Measurements from ENCODE around the gene SSX4B.
"Not testable (repeated sequence)": the region's sequence is repeated elsewhere in the genome, so short reads cannot be mapped to it uniquely, and the experiment has no call there.

Gene SSX4B

GRCh38 chrX:48411860-48412259 is at the start of gene SSX4B:
SSX4B (minus strand) TSS chrX:48411960; CDS start chrX:48411372, 588 bp downstream.
- not testable (repeated sequence) for FAIRE-seq

- no peak for FAIRE-seq
Observed at GRCh38 chrX:48460606-48461005, 48.8 kb upstream of the SSX4B start.

- FAIRE-seq: no peak
Observed at GRCh38 chrX:48460031-48460430, 48.3 kb upstream of the SSX4B start.

- no peak for FAIRE-seq
Observed at GRCh38 chrX:48459483-48459882, 47.7 kb upstream of the SSX4B start.

- FAIRE-seq: no peak
Observed at GRCh38 chrX:48458711-48459110, 47.0 kb upstream of the SSX4B start.

GRCh38 chrX:48456628-48457331 is 45.0 kb upstream of the SSX4B start:
- no peak for FAIRE-seq

GRCh38 chrX:48451708-48452107 is 39.9 kb upstream of the SSX4B start:
- no peak for FAIRE-seq

- FAIRE-seq: no peak
Observed at GRCh38 chrX:48450076-48450475, 38.3 kb upstream of the SSX4B start.

GRCh38 chrX:48447201-48447600 is 35.4 kb upstream of the SSX4B start:
- FAIRE-seq: not testable (repeated sequence)

GRCh38 chrX:48433713-48434112 is 22.0 kb upstream of the SSX4B start:
- not testable (repeated sequence) for FAIRE-seq

GRCh38 chrX:48430166-48430565 is 18.4 kb upstream of the SSX4B start:
- FAIRE-seq: not testable (repeated sequence)

- FAIRE-seq: not testable (repeated sequence)
Observed at GRCh38 chrX:48429606-48430005, 17.8 kb upstream of the SSX4B start.

- not testable (repeated sequence) for FAIRE-seq
Observed at GRCh38 chrX:48427027-48427716, 15.4 kb upstream of the SSX4B start.

GRCh38 chrX:48397825-48398224 is 13.9 kb downstream of the SSX4B start:
- not testable (repeated sequence) for FAIRE-seq

- FAIRE-seq: not testable (repeated sequence)
Observed at GRCh38 chrX:48396931-48397330, 14.8 kb downstream of the SSX4B start.

GRCh38 chrX:48383239-48383638 is 28.5 kb downstream of the SSX4B start, which contains the start of gene SSX4:
SSX4 (plus strand) TSS chrX:48383539; CDS start chrX:48384054, 515 bp downstream.
- not testable (repeated sequence) for FAIRE-seq

- not testable (repeated sequence) for FAIRE-seq
Observed at GRCh38 chrX:48370408-48370807, 41.4 kb downstream of the SSX4B start.

- FAIRE-seq: not testable (repeated sequence)
Observed at GRCh38 chrX:48367717-48368408, 43.9 kb downstream of the SSX4B start.

- not testable (repeated sequence) for FAIRE-seq
Observed at GRCh38 chrX:48359281-48359680, 52.5 kb downstream of the SSX4B start.

- no peak for FAIRE-seq
Observed at GRCh38 chrX:48357681-48358080, 54.1 kb downstream of the SSX4B start.

GRCh38 chrX:48356315-48357094 is 55.3 kb downstream of the SSX4B start, which contains the start of gene SSX3:
SSX3 (minus strand) TSS chrX:48356703; CDS start chrX:48355249, 1,454 bp downstream.
- FAIRE-seq: not testable (repeated sequence)
